Measurements from ENCODE around the gene OR5L2.

GRCh38 chr11:55819330-55819729 is 7.7 kb upstream of the OR5L2 start, which contains the start of gene OR5D18:
- no peak for TF ChIP-seq CTCF (IDR thresholded peaks at IDR 0.05)
- no peak for TF ChIP-seq POLR2AphosphoS5 (IDR thresholded peaks at IDR 0.05)
- no peak for TF ChIP-seq POLR2A (IDR thresholded peaks at IDR 0.05)
- no peak for TF ChIP-seq EP300 (IDR thresholded peaks at IDR 0.05)
